WTC11 (cell line): ENCODE results near the gene SF3B5.

ENCODE experiments used
- ATF3 ChIP-seq: sonication (generic); formaldehyde crosslinking; conservative IDR thresholded peaks from 2 replicates; pipeline ENCODE4 v1.8.1; 2022; ENCODE audit warnings: mild to moderate bottlenecking, missing genetic modification reagents
- CTCF ChIP-seq: fragments of 200-600 bp; IDR thresholded peaks from 2 replicates; pipeline ENCODE4 v1.8.0; 2022; ENCODE audit warnings: antibody characterized with exemption
- ETV6 ChIP-seq: sonication (generic); formaldehyde crosslinking; IDR thresholded peaks from 2 replicates; pipeline ENCODE4 v1.8.1; 2022; ENCODE audit warnings: mild to moderate bottlenecking, missing genetic modification reagents
- KAT7 ChIP-seq: sonication (generic); formaldehyde crosslinking; IDR thresholded peaks from 2 replicates; pipeline ENCODE4 v1.8.1; 2023; ENCODE audit warnings: missing genetic modification reagents, mild to moderate bottlenecking, borderline replicate concordance
- MAX ChIP-seq: sonication (generic); formaldehyde crosslinking; IDR thresholded peaks from 2 replicates; pipeline ENCODE4 v1.8.0; 2022; ENCODE audit warnings: mild to moderate bottlenecking, missing genetic modification reagents
- MXD4 ChIP-seq: fragments of 250-450 bp; sonication (Bioruptor Pico); IDR thresholded peaks from 2 replicates; pipeline ENCODE4 v1.8.0; 2021; ENCODE audit warnings: mild to moderate bottlenecking, moderate library complexity, borderline replicate concordance
- NFE2L1 ChIP-seq: sonication (generic); formaldehyde crosslinking; IDR thresholded peaks from 2 replicates; pipeline ENCODE4 v1.8.1; 2023; ENCODE audit warnings: missing genetic modification reagents
- PRDM15 ChIP-seq: sonication (generic); formaldehyde crosslinking; IDR thresholded peaks from 2 replicates; pipeline ENCODE4 v1.8.0; 2022; ENCODE audit warnings: missing genetic modification reagents
- STAT6 ChIP-seq: sonication (generic); formaldehyde crosslinking; conservative IDR thresholded peaks from 2 replicates; pipeline ENCODE4 v1.8.1; 2023; ENCODE audit warnings: mild to moderate bottlenecking, low read depth, missing genetic modification reagents, moderate library complexity
- TEAD4 ChIP-seq: sonication (generic); formaldehyde crosslinking; IDR thresholded peaks from 2 replicates; pipeline ENCODE4 v1.8.0; 2022; ENCODE audit warnings: mild to moderate bottlenecking, missing genetic modification reagents
- USF2 ChIP-seq: sonication (generic); formaldehyde crosslinking; IDR thresholded peaks from 2 replicates; pipeline ENCODE4 v1.8.1; 2023; ENCODE audit warnings: mild to moderate bottlenecking, missing genetic modification reagents, moderate library complexity
- ZBTB43 ChIP-seq: sonication (generic); formaldehyde crosslinking; IDR thresholded peaks from 2 replicates; pipeline ENCODE4 v1.8.1; 2023; ENCODE audit warnings: mild to moderate bottlenecking, missing genetic modification reagents

- TF ChIP-seq STAT6: no peak
- TF ChIP-seq CTCF: no peak
- no peak for TF ChIP-seq MXD4 (CRISPR knock-in tag)
- TF ChIP-seq TEAD4 (CRISPR knock-in tag): no peak
- no peak for TF ChIP-seq MAX (CRISPR knock-in tag)
- no peak for TF ChIP-seq NFE2L1 (CRISPR knock-in tag)
- no peak for TF ChIP-seq ZBTB43
- no peak for TF ChIP-seq ETV6
- TF ChIP-seq KAT7 (CRISPR knock-in tag): no peak
- TF ChIP-seq ATF3: no peak
- TF ChIP-seq PRDM15 (CRISPR knock-in tag): no peak
- TF ChIP-seq USF2 (CRISPR knock-in tag): no peak
Observed at GRCh38 chr6:144123836-144124235, 28.5 kb upstream of the SF3B5 start.
